Body of pancreas (tissue), 4 donors: Measurements from ENCODE around the gene DTL.

Experiments
- POLR2A ChIP-seq, 3 donors: fragments of 450-650 bp; IDR thresholded peaks; one replicate each; pipeline ENCODE4 v1.6.1; 2016; ENCODE audit warnings: antibody characterized with exemption in 3 of 3, mild to moderate bottlenecking in 2 of 3
- TF ChIP-seq, protein P1 (sequence below), 7 experiments: fragments of 450-650 bp in 4 of 7; fragments of 200-600 bp in 3 of 7; sonication (generic) in 3 of 7; IDR thresholded peaks; one replicate each; pipeline ENCODE4 v1.5.1; 2016 to 2019; ENCODE audit warnings: antibody characterized with exemption in 7 of 7

GRCh38 chr1:212089560-212090163, 54.1 kb downstream of the DTL start:
- TF ChIP-seq, protein P1, sequence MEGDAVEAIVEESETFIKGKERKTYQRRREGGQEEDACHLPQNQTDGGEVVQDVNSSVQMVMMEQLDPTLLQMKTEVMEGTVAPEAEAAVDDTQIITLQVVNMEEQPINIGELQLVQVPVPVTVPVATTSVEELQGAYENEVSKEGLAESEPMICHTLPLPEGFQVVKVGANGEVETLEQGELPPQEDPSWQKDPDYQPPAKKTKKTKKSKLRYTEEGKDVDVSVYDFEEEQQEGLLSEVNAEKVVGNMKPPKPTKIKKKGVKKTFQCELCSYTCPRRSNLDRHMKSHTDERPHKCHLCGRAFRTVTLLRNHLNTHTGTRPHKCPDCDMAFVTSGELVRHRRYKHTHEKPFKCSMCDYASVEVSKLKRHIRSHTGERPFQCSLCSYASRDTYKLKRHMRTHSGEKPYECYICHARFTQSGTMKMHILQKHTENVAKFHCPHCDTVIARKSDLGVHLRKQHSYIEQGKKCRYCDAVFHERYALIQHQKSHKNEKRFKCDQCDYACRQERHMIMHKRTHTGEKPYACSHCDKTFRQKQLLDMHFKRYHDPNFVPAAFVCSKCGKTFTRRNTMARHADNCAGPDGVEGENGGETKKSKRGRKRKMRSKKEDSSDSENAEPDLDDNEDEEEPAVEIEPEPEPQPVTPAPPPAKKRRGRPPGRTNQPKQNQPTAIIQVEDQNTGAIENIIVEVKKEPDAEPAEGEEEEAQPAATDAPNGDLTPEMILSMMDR (IDR thresholded peaks at IDR 0.05): no peak
- TF ChIP-seq POLR2A (IDR thresholded peaks at IDR 0.05): no peak
